Stimulated activated effector memory CD8-positive, alpha-beta T cell treated with anti-CD3 and anti-CD28 coated beads, Interleukin-12 subunit alpha, Interleukin-12 subunit beta, amount 100 ng/mL, for 72 hours (primary cell): ENCODE results near the gene XPNPEP2.

Experiments used
- ATAC-seq: fragments of 150-1000 bp; cut with Tn5 transposase; 2 replicates; pipeline ENCODE4 v1.10.0; 2021
- DNase-seq, 2 donors: peaks; one replicate each; pipeline ENCODE4 v3.0.0; 2021 to 2022; ENCODE audit warnings: low spot score in 2 of 2
- H3K27ac Mint-ChIP-seq: one replicate; pipeline ENCODE4 v1.8.0; 2022; ENCODE audit warnings: mild to moderate bottlenecking, mixed read lengths
- H3K36me3 Mint-ChIP-seq: one replicate; pipeline ENCODE4 v1.8.0; 2022; ENCODE audit warnings: mild to moderate bottlenecking, mixed read lengths
- H3K4me1 Mint-ChIP-seq: one replicate; pipeline ENCODE4 v1.8.0; 2022; ENCODE audit warnings: mixed read lengths
- H3K4me3 Mint-ChIP-seq: one replicate; pipeline ENCODE4 v1.8.0; 2022; ENCODE audit warnings: mild to moderate bottlenecking, mixed read lengths
- H3K9me3 Mint-ChIP-seq: one replicate; pipeline ENCODE4 v1.8.0; 2022; ENCODE audit warnings: mixed read lengths

XPNPEP2 gene

DNA sequence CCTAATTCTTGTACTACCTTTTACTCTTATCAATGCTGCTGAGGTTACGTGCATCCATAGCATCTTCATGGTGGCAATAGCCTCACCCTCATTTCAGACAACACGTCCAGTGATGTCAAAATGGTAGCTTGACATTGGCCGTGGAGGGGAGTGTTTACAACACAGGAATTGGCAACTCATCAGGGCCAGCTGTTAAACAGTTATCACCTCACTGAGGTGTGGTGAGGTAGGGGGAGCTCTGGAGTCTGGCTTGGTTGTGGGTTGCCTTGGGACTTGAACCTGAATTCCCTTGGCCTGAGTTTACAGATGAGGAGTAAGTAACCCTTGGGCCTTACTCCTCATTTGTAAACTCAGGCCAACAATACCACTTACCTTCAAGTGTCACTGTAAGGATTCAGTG lies 51.4 kb downstream of the XPNPEP2 start:
- no peaks in the 10 kb centered on the region for H3K9me3 Mint-ChIP-seq
- no peak for DNase-seq
- peaks cover 100% of the 10 kb centered on the region for H3K36me3 Mint-ChIP-seq
- no peak for ATAC-seq
- H3K4me3 Mint-ChIP-seq: no peak overlapping the region
- no peak overlapping the region for H3K27ac Mint-ChIP-seq
- peaks cover 27% of the 10 kb centered on the region for H3K4me1 Mint-ChIP-seq

DNA sequence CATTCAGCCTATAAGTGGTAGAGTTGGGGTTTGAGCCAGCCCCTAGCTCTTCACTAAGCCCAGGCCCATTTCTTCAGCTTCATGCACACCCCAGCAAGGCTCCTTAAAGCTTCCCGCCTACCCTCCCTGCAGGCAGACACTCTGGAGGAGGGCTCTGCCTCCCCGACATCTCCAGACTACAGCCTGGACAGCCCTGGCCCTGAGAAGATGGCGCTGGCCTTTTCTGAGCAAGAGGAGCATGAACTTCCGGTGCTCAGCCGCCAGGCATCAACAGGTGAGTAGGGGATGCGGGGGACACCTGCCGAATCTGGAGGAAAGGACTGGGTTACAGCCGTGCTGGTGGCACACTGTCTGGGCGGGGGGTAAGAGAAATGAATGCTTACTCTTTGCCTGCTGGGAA lies 52.0 kb downstream of the XPNPEP2 start:
- Mint-ChIP-seq H3K4me3 (no peak overlapping the region), H3K9me3 (no peaks in the 10 kb centered on the region), H3K36me3 (peaks cover 100% of the 10 kb centered on the region), H3K27ac (no peak overlapping the region), H3K4me1 (peaks cover 20% of the 10 kb centered on the region)
- ATAC-seq (no peak), DNase-seq (no peak)

DNA sequence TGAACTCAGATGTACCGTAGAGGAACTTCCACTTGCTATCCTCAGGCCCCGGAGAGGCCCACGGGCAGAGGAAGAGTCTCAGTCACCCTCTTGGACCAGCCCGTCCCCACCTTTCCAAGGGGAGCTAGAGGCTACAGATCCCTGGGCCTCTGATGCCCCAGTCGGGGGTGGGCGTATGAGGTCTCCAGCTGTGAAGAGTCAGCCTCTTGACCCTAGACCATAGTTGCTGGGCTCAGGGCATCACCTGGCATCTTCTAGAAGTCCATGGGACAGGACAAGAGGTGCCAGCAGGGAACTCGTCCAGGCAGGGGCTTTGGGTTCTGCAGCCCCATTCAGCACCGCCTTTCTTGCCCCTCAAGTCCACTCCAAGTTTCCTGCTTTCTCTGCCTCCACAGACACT lies 52.6 kb downstream of the XPNPEP2 start:
- Mint-ChIP-seq H3K4me3 (no peak overlapping the region), H3K4me1 (peaks cover 15% of the 10 kb centered on the region), H3K27ac (no peak overlapping the region), H3K36me3 (peaks cover 100% of the 10 kb centered on the region), H3K9me3 (no peaks in the 10 kb centered on the region)
- ATAC-seq (no peak), DNase-seq (no peak)

DNA sequence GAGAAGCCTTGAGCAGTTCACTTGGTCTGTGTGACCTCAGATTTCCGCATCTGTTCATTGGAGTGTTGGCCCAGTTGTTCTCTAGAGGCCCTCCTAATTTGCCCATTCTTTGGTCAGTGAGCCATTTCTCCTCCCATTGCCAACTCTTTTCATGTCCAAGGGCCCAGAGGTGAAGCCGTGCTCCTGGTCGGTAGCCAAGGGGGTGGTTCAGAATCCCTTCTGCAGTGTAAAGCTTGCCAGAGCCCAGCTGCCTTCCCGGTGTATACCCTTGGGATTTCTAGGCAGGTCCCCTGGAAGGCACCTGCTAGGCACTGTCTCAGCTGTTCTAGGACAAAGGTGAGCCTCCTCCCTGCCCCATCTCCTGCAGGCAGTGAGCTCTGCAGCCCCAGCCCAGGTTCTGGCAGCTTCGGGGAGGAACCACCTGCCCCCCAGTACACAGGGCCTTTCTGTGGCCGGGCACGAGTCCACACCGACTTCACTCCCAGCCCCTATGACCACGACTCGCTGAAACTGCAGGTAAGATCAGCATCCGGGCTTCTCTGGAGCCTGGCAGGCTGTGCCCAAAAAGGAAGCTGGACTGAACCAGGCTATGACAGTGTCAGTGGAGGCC lies 53.3 kb downstream of the XPNPEP2 start:
- H3K27ac Mint-ChIP-seq: peak overlapping the region; percentile 68
- no peak for DNase-seq
- peaks cover 8% of the 10 kb centered on the region for H3K4me1 Mint-ChIP-seq
- no peak overlapping the region for H3K4me3 Mint-ChIP-seq
- H3K9me3 Mint-ChIP-seq: no peaks in the 10 kb centered on the region
- ATAC-seq: no peak
- peaks cover 100% of the 10 kb centered on the region for H3K36me3 Mint-ChIP-seq

DNA sequence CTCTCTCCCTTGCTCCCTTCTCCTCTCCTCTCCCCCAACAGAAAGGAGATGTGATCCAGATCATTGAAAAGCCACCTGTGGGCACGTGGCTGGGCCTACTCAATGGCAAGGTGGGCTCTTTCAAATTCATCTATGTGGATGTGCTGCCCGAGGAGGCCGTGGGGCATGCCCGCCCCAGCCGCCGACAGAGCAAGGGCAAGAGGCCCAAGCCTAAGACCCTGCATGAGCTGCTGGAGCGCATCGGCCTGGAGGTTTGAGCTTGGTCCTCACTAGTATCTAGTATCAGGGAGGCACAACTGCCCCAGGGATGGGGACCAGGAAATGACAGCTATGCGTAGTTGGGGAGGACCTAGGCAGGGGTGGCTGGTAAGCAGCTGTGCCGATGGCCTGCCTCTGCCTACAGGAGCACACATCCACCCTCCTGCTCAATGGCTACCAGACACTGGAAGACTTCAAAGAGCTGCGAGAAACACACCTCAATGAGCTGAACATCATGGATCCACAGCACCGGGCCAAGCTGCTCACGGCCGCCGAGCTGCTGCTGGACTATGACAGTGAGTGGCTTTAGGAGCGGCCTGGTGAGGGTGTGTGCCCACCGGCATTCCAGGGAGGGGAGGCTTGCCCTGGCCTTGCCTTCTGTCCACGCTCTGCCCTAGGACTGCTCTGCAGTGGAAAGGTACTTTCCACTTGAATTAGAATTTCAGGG lies 54.0 kb downstream of the XPNPEP2 start:
- Mint-ChIP-seq H3K27ac (peak overlapping the region; percentile 68), H3K4me3 (no peak overlapping the region), H3K9me3 (no peaks in the 10 kb centered on the region), H3K4me1 (peaks cover under 1% of the 10 kb centered on the region), H3K36me3 (peaks cover 100% of the 10 kb centered on the region)
- ATAC-seq (no peak), DNase-seq (no peak)

DNA sequence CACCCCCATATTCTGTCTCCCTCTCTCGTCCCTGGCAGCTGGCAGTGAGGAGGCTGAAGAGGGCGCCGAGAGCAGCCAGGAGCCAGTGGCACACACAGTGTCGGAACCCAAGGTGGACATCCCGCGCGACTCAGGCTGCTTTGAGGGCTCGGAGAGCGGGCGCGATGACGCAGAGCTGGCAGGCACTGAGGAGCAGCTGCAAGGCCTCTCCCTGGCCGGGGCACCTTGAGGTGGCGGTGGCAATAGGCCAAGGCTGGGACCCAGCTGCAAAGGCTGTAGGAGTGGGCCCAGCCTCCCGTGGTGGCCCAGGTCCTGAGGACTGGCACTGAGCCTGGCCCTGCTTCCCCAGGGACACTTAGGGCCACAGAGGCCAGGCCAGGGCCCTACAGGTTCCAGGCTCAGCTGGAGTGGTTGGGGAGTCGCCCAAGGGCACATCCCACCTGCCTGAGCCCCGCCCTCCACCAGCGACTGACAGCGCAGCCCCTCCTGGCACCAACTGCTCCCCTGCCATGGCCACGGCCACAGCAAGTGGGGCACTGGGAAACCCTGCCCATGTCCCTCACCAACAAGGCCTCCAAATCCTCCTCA lies 54.9 kb downstream of the XPNPEP2 start:
- Mint-ChIP-seq H3K4me3 (no peak overlapping the region), H3K27ac (peak overlapping the region; percentile 68), H3K4me1 (peaks cover 4% of the 10 kb centered on the region), H3K9me3 (no peaks in the 10 kb centered on the region), H3K36me3 (peaks cover 100% of the 10 kb centered on the region)
- no peak for ATAC-seq
- DNase-seq: no peak

DNA sequence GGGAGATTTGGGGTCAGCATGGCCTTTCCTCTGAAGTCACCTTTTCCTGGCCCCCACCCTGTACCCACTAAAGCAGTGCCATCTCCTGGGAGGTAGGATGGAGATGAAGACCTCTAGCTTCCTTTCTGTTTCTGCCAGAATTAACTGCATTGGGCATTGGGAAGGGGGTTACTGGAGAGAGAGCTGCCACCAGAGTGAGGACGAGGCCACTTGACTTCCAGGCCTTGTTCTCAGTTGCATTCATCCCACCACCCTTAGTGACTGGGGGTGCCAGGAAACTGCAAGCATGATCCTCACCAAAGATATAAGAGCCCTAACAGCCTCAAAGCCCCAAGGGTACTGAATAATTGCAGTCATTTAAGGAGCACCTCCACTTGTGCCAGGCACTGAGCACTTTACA lies 56.8 kb downstream of the XPNPEP2 start:
- Mint-ChIP-seq H3K4me1 (peaks cover 16% of the 10 kb centered on the region), H3K9me3 (no peaks in the 10 kb centered on the region), H3K4me3 (no peak overlapping the region), H3K36me3 (peaks cover 87% of the 10 kb centered on the region), H3K27ac (peak overlapping the region; percentile 29)
- ATAC-seq (no peak), DNase-seq (no peak)

DNA sequence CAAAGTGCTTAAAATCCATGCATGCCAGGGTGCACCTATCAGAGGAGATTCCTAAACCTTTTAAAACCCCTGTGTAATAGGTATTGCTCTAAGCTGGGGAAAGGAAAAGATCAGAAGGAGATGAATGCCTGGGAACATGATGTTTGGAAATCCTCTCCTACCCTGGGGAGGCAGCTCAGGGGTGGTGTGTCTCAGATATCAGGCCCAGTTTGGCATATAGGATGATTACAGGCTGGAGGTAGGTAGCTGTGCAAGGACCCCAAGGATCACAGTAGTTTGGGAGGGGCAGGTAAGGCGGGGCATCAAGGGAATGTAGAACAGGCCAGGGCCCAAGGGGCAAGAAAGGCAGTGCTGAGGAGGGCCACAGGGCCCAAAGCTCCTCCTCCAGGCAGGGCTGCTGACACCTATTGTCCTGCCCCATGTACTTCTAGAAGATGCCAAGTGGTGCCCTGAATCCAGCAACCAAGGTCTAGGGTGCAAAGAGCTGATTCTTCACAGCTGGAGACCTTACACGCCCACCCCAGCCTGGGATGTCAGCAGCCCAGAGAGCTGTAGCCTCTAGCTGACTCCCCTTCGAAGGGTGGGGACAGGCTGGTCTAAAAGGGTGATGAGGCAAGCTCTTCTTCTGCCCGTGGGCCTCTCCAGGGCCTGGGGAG lies 58.6 kb downstream of the XPNPEP2 start:
- Mint-ChIP-seq H3K4me3 (no peak overlapping the region), H3K9me3 (no peaks in the 10 kb centered on the region), H3K27ac (peak overlapping the region; percentile 67), H3K36me3 (peaks cover 69% of the 10 kb centered on the region), H3K4me1 (peaks cover 16% of the 10 kb centered on the region)
- ATAC-seq (peak; percentile 20), DNase-seq (no peak)

DNA sequence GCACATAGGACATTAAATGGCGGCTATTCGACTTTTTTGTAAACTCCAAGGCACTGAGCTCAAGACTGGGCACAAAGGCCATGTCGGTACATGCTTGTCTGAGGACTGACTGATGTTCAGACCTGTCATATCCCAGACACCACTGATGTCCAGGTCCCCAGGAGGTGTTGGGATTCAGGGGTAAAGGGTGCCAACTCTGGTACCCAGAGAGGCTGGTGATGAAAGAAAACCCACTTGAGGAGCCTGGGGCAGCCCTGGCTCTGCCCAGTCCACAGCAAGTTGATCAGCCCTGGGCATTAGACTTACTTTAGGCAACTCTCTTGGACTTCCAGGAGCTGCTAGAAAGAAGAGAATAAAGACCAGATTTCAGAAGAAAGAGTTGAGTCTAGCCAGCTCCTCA lies 59.7 kb downstream of the XPNPEP2 start:
- Mint-ChIP-seq H3K4me3 (peak overlapping the region; percentile 7), H3K9me3 (no peaks in the 10 kb centered on the region)
- peak; percentile 6 for ATAC-seq

DNA sequence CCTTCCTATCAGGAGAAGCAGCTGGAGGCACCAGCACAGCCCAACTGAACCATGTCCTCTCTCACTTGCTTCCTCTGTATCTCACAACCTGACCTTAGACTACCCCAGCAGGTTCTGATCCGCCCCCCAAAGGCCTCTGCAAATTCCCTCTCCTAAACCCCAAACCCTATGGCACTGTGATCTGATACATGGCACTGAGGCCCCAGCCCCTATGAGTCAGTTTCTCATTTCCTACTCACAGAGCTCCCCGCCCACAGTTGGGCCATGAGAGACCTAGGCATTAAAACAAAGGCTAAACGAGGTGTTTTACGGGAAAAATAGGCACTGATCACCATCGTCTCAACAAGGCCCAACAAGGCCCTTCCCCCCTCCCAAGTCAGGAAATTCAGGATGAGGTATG lies 60.1 kb downstream of the XPNPEP2 start:
- Mint-ChIP-seq H3K36me3 (peaks cover 54% of the 10 kb centered on the region), H3K4me3 (peak overlapping the region; percentile 7), H3K4me1 (peaks cover 16% of the 10 kb centered on the region), H3K9me3 (no peaks in the 10 kb centered on the region), H3K27ac (peak overlapping the region; percentile 71)
- ATAC-seq (peak; percentile 92), DNase-seq (no peak)

More for the DNA sequence above, 59.7 kb downstream of the XPNPEP2 start:
- no peak for DNase-seq
- peaks cover 58% of the 10 kb centered on the region for H3K36me3 Mint-ChIP-seq
- H3K27ac Mint-ChIP-seq: peak overlapping the region; percentile 71
- peaks cover 16% of the 10 kb centered on the region for H3K4me1 Mint-ChIP-seq

DNA sequence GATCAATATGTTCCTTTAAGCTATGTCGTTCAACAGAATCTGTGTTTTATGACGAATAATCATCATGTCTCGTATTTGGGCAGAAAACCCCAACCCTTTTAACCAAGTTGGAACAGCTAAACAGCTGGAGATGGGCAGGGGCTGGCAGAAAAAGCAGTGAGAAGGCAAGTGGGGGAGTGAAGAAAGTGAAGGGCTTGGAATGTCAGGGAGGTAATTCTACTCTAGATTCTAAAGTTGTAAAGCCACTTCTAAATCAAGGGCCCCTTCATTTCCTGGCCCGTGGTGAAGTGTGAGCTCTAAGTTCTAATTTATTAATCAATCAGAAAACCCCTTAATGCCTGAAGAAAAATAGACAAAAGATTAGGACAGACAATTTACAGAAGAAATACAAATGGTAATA lies 61.4 kb downstream of the XPNPEP2 start:
- Mint-ChIP-seq H3K4me1 (peaks cover 16% of the 10 kb centered on the region), H3K27ac (peak overlapping the region; percentile 37), H3K36me3 (peaks cover 45% of the 10 kb centered on the region), H3K9me3 (no peaks in the 10 kb centered on the region), H3K4me3 (no peak overlapping the region)
- DNase-seq (no peak), ATAC-seq (no peak)

DNA sequence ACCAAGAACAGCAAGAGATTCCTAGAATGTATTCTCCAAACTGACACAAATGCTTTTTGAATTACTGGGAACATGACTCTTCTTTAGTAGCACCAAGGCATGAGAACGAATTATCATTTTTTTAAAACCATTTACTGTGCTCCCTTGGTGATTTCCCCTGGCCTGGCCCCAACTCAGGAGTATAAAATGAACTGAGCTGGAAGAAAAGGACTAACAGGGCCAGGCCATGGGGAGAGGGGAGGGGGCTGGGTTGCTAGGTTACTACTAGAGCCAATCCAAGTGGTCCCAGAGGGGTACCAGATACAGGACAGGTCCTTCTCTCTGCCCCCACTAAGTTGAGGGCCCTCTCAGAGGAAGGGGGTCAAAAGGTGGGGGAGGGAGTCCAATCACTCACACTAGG lies 64.1 kb downstream of the XPNPEP2 start:
- ATAC-seq (no peak), DNase-seq (no peak)
- peaks cover 16% of the 10 kb centered on the region for H3K4me1 Mint-ChIP-seq
- H3K4me3 Mint-ChIP-seq: no peak overlapping the region
- peaks cover 32% of the 10 kb centered on the region for H3K36me3 Mint-ChIP-seq
- no peak overlapping the region for H3K27ac Mint-ChIP-seq
- H3K9me3 Mint-ChIP-seq: no peaks in the 10 kb centered on the region

DNA sequence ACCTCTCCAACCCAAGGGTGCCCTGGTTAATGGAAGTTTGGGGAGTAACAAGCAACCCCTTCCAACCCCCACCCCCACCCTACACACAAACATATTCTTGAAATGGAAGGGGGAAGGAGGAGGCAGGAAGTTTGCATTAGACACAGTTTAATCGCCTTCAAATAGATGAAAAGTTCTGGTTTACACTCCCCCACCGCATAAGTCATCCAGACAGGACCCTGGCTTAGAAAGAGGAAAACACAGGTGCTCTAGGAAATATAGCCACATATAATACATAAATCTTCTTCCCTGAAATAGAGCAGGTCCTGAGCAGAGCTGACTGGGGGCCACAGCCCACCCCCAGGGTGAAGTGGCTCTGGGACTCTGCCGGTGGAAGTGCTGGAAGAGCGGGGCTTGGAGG lies 66.0 kb downstream of the XPNPEP2 start:
- H3K9me3 Mint-ChIP-seq: no peaks in the 10 kb centered on the region
- DNase-seq (no peak), ATAC-seq (no peak)
- no peak overlapping the region for H3K27ac Mint-ChIP-seq
- H3K4me1 Mint-ChIP-seq: peaks cover 16% of the 10 kb centered on the region
- H3K36me3 Mint-ChIP-seq: peaks cover 17% of the 10 kb centered on the region
- no peak overlapping the region for H3K4me3 Mint-ChIP-seq

DNA sequence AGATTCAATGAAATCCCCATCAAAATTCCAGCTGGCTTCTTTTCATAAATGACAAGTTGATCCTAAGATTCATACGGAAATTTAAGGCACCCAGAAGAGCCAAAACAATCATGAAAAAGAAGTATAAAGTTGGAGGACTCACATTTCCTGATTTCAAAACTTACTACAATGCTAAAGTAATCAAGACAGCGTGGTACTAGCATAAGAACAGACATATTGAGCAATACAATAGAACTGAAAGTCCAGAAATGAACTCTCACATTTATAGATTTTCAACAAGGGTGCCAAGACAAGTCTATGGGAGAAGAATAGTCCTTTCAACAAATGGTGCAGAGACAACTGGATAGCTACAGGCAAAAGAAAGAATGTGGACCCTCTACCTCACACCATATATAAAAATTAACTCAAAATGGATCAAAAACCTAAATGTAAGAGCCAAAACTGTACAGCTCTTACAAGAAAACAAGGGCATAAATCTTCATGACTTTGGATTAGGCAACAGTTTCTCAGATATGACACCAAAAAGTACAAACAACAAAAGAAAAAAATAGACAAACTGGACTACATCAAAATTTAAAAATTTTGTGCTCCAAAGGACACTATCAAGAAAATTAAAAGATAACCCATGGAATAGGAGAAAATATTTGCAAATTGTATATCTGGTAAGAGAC lies 69.5 kb downstream of the XPNPEP2 start:
- Mint-ChIP-seq H3K4me1 (peaks cover 11% of the 10 kb centered on the region), H3K36me3 (peaks cover 22% of the 10 kb centered on the region), H3K4me3 (no peak overlapping the region), H3K9me3 (no peaks in the 10 kb centered on the region), H3K27ac (no peak overlapping the region)
- no peak for ATAC-seq
- DNase-seq: no peak
